Kidney glomerular epithelial cell (primary cell): ENCODE results near the gene TP53INP2.
"Not testable (repeated sequence)": the region's sequence is repeated elsewhere in the genome, so short reads cannot be mapped to it uniquely, and the experiment has no call there.

Experiments used
- DNase-seq: peaks from one replicate; lab custom pipeline; 2025; lab: John Stamatoyannopoulos, UW

Gene TP53INP2

DNA sequence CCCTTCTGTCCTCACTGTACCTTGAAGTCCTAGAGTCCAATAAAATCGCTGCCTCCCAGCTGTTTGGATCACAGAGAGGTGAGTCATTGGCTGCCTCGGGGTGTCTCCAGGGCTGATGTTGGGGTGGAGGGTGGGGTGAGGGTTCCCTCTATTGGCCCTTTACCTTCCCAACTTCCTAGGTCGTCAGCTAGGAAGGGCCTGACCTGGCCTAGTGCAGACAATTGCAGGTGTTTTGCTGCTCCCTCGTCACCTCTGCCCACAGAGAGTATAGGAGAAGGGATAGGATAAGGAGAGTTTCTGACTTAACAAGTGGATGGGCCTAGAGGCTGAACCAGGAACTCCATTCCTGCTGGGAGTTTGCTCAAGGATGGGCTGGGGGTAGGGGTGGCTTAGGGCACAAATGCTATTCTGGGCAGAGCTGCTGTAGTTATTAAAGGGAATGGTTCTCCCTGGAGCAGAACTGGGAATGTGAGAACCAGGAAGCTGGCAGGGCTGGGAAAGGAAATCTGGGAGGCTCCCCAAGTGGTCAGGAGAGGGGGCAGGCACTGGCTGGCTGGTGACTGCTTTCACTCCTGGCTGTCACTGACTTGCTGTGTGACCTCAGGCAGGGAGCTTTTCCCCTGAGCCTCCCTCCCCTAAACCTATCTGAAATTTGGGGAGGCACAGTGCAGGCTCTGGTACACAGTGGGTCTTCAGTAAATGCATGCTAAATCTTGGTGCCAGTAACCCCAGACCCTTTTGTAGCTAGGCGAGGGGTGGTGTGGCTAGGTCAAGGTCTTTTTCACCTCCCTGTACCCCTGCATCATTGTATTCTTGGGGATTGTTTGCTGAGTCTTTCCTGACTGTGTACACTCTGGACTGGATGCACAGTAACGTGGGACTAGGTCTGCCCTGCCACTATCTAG is 1.5 kb downstream of the TP53INP2 start:
- no peak for DNase-seq

DNA sequence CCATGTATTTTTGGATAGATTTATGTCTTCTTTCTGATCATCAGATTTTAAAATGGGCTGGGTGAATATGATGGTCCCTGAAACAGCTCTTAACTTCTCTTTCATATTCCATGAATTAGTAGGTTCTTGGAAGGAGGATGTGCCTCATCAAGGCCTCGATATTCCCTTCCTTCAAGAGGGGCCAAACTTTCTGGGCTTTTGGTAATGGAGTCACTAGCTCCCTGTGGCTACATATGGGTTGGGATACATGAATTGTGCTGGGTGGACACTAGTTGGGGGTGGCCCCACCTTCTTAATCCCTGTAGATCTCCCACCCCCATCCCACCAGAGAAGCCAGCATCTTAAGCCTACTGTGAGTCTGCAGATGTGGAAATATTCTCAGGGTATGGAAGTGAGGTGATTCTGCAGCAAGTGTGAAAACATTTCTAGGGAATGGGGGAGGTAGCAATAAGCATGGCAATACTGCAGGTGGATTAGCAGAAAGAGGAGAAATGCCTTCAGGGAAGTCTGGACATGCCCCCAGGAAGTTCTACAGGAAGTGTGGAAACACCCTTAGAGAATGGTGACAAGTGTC is 2.2 kb downstream of the TP53INP2 start:
- DNase-seq, result no peak

DNA sequence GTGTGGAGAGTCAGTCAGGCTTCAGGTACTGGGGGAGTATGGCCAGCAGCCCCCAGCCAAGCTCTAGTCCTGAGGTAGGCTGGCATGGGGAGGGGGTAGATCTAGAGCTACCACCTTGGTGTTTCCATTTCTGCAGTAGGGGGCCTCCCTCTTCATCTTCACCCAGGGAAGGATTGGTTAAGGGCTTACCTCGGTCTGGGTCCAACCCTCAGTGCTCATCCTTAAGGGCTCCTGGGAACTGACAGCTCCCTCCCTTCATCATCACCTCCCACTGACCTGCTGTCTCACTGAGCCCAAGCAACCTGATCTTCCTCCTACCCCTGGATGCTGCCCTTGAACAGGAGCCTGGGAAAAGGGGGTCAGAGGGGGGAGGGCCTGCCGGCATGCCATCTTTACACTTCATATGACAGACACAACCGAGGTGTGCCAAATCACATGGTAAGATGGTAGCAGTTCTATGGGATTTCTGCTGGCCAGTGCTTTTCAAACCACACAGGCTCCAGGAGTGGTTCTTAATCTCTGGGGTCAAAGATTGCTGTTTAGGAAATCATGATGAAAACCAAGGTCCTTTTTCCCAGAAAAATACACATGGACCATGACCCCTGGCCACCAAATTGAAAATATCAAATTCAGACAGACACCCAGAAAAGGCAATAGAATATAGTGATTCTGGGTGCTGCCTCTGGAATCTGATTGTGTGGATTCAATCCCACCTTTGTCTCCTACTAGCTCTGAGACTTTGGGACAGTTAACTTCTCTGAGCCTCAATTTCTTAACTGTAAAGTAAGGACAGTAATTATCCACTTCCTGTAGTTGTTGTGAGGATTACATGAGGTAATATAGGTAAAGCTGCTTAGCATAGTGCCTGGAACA is 3.0 kb downstream of the TP53INP2 start:
- no peak for DNase-seq

DNA sequence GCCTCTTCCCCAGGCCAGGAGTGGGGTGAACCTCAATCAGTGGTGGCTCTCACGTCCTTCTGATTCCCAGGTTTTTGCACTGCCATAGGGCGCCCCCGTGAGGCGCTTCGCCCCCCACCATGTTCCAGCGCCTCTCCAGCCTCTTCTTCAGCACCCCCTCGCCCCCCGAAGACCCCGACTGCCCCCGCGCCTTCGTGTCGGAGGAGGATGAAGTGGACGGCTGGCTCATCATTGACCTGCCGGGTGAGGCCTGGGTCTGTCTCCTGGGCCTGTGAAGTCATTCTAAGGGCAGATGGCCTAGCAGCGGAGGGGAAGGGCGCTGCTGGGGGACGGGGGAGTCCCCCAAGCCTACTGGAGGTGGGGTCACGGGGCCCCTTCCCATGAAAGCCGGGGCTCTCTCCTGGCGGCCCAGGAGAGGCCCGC is 4.5 kb downstream of the TP53INP2 start:
- no peak for DNase-seq

DNA sequence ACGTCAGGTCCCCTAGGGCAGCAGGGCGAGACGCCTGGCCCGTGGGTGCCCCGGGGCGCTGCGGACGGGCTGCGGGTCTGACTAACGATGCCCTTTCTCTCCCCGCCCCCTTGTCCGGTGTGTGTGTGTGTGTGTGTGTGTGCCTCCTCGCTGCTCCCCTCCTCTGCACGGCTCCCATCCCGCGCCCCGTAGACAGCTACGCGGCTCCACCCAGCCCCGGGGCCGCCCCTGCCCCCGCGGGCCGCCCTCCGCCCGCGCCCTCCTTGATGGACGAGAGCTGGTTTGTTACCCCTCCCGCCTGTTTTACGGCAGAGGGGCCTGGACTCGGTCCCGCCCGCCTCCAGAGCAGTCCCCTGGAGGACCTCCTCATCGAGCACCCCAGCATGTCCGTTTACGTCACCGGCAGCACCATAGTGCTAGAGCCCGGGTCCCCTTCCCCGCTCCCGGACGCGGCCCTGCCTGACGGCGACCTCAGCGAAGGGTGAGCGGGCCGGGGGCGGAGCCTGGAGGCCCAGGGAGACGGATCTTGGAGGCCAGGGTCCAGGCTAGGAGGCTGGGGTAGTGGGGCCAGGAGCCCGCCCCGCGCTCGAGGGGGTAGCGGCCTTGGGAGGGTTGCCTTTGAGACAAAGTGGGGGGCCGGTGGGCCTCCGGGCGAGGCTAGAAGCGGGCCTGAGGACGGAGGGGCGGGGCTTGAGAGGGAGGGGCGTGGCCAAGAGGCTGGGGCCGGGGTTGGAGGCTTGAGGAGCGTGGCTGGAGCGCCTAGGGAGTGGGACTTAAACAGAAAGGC is 5.1 kb downstream of the TP53INP2 start:
- DNase-seq, result peak; percentile 30

DNA sequence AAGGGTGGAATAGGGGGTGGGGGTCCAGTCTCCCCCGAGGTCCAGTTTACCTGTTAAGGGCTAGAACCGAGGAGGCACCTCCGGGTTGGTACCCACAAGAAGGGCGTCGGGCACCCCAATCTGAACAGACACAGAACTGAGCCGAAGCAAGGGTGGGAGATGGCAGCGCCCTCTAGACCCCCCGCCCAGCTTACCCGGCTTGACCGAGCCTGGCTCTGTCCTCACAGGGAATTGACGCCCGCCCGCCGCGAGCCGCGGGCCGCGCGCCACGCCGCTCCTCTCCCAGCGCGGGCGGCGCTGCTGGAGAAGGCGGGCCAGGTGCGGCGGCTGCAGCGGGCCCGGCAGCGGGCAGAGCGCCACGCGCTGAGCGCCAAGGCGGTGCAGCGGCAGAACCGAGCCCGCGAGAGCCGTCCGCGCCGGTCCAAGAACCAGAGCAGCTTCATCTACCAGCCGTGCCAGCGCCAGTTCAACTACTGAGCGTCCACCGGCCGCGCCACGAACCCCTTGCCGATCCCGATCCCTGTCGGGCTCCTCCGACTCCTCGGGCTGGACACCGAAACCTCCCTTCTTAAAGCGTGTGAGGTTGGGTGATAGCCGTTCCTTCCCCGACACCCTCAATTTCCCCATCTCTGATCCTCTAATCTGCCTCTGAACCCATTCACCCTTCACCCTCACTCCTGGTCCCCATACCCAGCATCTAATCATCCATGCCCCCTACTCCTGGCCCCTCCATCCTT is 5.9 kb downstream of the TP53INP2 start:
- no peak for DNase-seq

DNA sequence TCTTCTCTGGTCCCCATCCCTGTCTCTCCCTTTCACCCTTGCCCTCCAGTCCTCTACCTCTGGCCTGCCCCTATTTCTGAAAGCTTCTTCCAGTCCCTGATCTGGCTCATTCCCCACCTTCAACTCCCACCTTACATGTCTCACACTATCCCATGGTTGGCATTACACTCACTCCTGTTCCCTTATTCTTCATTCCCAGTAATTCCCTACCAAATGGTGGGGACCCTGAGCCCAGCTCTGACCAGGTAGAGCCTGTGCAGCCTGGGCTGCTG is 6.4 kb downstream of the TP53INP2 start:
- no peak for DNase-seq

DNA sequence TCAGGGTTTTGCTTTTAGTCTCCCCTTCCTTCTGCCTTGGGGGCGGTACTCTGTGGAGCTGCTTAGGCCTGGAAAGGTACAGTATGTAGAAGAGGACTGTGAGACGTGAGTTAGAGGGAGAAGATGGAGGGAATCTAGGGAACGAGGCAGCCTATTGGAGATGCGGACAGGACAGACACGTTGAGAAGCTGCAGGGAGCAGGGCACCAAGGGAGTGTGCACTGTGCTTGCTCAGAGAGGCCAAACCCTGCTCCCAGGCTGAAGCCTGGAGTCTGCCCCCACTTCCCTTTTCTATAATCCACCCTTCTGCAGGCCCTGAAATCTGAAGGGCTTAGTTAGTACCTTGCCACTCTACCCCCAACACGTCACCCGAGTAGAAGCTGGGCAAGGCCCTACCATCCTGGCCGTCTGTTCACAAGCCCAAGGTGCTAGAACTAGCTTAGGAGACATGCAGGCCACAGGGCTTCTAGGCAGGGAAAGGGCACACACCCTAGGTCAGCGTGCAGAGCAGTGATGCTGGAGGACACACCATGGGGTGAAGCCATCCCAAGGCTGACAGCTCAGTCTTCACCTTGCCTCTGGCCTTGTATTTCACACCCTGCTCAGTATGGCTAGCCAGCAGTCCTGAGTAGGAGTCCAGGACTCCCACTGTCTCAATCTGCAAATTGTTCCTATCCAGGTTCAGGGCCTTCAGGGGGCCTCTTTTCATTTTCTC is 6.9 kb downstream of the TP53INP2 start:
- no peak for DNase-seq

DNA sequence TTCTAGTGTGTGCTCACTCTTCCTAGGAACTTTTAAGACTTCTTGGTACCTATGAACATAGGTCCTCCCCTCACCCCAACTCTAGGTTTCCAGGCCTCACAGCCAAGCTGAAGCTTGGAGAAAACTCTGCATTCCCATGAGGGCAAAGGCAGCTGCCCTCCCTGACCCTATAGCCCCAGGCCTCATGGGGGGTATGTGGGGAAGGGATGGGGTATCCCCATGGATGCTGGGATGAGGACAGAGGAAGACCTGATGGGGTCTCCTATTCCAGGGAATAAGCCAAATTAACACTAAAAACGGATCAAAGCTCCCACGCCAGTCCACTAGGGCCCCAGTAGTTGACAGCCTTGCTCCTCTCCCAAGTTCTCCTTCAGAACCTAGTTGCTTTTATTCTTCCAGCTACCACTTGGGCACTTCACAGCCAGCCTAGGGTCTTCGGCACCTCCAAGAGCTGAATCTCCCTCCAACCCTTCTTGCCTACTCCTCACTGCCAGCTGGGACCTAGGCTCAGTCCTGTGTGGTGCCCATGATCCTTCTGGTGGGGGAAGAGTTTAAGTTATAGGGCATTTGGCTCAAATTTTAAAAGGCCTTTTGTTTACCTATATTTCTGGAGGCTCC is 7.8 kb downstream of the TP53INP2 start:
- no peak for DNase-seq

DNA sequence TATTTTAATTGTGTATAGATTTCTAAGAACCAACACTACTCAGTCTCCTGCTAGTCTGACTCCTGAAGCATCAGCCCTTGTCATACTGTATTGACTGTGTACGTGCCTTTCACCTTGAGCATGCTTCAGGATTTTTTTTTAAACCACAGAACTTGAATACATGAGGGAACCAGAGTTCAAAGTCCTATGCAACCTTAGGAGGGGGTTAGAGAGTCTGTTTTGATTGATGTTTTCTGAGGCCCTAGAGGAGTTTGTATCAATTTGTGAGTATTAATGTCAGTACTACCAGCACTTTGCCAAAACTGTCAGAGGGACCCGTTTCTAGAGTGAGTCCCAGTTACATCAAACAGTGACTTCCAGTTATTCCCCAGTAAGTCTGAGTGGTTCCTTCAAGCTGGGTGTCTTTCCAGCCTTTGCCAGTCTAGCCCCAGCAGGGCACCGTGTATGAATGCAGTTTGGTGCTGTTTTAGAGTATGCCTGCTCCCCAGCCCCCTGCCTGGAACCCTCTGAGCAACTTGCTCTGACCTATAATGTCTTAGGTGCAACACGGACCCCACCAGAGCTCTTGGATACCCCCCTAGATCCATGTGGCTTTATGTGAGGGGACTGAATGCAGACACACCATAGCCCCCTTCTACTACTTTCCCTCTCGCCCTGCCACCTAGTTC is 8.5 kb downstream of the TP53INP2 start:
- DNase-seq, result no peak

DNA sequence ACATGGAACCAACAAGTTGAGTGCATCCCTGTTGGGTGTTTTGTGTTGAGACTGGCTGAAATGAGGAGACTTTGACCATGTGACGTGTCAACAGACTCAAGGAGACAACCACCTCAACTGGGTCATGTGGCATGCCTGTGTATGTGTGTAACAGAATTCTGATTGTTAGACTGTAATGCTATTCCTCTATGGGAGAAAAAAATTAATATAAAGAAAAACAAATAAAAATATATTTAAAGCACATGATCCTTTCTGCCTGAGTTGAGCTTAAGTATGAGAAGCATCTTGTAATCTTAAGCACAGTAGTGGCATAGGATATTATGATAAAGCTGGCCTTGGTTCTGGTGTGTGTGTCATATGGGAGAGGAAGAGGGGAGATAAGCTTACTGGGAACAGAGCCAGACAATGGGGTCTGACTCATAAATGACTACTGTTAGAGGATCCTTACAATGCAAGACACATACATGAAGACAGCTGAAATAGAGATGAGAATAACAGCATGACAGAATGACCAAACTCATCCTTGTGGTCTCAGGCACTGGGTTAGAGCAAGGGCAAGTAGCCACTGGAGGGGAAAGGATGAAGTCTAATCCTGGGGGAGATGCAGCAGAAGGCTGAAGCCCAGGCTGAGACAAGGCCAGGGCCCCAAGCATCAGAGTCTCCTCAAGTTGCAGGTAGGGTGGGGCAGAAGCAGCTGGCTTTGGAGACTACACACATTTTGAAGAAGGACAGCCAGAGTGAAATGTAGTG is 9.2 kb downstream of the TP53INP2 start:
- DNase-seq, result peak; percentile 97

DNA sequence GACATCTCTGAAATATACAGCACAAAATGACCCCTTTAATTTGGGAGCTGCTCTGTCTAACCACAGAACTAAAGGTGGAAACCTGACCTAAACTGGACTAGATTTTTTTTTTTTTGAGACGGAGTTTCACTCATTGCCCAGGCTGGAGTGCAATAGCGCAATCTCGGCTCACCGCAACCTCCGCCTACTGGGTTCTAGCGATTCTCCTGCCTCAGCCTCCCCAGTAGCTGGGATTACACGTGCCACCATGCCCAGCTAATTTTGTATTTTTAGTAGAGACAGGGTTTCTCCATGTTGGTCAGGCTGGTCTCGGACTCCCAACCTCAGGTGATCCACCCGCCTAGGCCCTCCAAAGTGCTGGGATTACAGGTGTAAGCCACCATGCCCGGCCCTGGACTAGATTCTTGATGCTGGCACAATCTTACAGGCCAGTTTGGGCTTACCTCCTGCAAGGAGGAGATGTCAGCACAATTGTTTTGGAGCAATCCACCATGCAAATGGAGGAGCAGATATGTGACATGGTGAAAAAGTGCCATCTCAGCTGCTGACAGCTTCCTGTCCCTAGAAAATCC is 9.9 kb downstream of the TP53INP2 start:
- not testable (repeated sequence) for DNase-seq

DNA sequence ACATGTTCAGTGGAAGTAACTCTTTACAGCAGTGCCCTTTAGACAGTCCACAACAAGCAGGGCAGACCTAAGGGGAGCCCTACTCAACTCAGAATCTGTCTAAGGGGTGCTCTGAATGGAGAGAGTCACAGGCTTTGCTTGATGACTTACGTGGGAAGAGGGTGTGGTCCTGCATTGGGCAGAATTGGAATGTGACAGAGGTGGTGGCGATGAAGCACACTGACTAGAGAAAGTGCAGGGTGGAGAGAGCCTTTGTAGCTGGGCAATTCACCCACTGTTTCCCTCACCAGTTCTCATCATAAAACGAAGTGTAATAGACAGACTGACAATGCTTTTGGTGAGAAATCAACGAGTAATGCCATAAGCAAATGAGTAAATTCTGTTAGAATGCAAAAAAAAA is 11.2 kb downstream of the TP53INP2 start:
- DNase-seq, result no peak

DNA sequence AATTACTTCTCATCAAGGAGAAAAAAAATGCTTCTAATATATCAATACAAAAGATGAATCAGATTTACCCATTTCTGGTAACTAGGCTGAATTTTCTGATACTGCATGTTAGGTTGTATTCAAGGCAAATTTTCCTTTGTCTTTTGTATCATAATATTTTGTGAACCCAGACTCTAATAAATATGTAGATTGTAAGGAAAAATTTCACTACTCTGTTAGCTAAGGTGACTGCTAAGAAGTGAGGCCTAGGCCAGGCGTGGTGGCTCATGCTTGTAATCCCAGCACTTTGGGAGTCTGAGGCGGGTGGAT is 12.7 kb downstream of the TP53INP2 start:
- no peak for DNase-seq

DNA sequence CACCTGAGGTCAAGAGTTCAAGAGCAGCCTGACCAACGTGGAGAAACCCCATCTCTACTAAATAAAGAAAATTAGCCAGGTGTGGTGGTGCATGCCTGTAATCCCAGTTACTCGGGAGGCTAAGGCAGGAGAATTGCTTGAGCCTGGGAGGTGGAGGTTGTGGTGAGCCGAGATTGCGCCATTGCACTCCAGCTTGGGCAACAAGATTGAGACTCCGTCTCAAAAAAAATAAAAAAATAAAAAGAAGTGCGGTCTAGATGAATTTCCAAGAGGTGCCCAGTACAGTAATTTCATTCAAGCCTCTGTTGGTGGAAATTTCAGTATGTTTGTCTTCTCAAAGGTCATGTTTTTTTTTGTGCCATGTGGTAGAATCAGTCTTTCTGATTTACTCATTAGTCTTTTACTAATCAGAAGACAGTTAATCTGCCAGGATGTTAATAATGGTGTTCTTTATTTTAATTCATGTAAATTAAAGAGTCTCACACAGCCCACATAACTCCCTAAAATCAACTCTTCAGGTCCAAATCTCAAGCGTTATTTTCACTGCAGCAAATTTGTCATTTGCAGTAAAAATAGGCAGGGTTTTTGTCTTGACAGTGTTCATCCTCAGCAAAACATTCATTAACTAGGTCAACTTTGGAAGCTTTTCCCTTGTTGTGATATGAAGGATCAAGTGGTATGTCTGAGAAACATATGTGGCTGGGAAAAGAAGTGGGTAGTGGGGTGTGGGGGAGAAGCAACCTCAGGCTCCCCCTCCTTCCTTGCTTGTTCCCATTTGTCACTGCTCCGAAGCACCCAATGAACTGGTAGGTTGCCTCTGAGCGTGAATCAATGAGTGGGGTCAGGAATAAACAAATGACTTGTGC is 13.3 kb downstream of the TP53INP2 start:
- DNase-seq, result no peak

DNA sequence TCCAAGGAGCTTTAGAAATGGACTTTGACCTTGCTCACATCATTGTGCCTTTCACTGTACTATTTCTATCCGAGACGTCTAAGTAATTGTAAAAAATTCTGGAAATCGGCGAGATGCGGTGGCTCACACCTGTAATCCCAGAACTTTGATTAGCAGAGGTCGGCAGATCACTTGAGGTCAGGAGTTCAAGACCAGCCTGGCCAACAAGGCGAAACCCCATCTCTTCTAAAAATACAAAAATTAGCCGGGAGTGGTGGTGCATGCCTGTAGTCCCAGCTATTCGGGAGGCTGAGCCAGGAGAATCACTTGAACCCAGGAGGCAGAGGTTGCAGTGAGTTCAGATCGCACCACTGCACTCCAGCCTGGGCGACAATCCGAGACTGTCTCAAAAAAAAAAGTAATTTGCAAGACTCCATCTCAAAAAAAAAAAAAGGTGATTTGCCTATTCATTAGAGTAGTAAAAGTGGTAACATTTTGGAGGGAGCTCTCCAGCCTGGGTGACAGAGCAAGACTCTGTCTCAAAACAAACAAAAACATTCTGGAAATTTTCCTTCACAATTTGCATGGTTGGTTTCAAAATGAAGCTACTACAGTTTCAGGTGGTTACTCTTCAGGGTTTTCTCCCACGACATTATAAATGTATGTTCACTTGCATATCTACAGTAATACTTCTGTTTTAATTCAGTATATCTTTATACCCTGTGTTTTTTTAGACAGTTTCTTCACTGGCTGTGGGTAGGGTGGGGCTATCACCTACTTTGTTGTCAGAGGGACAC is 15.3 kb downstream of the TP53INP2 start:
- DNase-seq, result not testable (repeated sequence)

DNA sequence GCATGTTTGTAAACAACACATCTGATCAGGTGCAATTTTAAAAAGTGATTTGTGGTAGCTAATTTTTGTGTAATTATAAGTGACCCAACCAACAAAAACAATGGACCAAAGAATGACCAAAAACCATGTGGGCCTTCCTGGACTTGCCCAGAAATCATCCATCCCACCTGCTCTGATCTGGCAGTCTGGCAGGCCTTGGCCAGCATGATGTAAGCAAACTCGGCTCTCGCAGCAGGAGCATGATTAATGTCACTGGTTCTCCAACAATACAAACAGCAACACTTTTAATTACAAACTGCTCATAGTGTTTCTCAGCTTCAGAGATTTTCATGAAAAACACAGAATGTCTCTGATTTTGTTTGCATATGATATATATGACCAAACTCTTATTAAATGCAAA is 16.1 kb downstream of the TP53INP2 start:
- DNase-seq, result no peak
